Fibroblast of peridontal ligament (primary cell): ENCODE data around the gene DAAM2.

Source experiments
- DNase-seq: peaks from one replicate; pipeline ENCODE4 v3.0.0-alpha.2; 2010; ENCODE audit errors: extremely low read depth

The DAAM2 gene

DNA sequence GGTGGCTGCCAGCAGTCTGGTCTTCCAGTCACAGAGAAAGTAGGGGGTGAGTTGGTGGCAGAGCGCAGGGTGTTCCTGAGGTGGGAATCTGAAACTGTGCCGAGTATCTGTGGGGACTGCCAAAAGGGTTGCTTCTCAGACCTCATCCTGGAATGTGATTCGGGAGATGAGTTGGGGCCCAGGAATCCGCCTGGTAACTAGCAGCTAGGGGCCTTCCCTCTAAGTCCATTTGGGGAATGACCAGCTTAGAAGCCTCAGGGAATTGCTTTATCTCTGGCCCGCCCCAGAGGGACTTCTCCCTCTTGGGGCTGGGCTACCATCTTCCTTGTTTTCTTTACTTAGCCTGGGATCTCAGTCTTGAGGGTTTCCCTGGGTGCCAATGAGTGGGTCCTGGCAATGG lies 92.5 kb downstream of the DAAM2 start:
- DNase-seq: peak; percentile 21

DNA sequence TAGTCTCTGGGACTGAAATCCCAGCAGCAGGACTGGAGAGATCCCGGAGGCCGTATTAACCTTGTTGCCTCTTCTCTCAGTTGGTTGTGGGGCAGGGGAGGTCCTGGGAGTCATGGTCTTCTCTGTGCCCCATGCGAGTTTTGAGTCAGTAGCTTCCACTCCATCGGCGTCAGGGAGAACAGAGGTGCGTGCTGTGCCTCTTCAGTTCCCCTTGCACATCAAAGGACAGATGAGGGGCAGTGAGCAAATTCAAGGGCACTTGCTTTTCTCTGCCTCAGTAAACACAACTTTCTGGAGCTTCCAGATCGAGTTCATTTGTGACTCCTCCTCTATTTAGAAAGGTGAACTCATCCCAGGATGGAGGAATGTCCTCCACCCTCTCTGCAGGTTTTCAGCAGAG lies 93.5 kb downstream of the DAAM2 start:
- no peak for DNase-seq

DNA sequence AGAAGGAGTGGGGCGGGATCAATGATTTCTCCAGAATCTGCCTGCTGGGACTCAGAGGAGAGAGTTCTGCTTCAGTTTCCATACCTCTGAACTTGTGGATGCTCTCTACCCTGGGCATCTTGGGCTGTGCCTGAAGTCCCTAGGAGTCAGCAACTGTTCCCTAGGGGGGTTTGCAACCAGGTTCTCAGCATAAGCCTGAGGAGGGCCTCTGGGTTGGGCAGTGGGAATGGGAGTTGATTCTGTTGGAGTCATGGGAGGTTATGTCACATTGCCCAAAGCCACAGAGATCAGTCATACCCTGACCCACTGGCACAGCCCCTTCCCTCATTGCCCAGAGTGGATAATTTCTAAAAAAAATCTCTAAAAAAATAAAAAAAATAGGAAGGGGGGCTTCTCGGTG lies 94.7 kb downstream of the DAAM2 start:
- no peak for DNase-seq

DNA sequence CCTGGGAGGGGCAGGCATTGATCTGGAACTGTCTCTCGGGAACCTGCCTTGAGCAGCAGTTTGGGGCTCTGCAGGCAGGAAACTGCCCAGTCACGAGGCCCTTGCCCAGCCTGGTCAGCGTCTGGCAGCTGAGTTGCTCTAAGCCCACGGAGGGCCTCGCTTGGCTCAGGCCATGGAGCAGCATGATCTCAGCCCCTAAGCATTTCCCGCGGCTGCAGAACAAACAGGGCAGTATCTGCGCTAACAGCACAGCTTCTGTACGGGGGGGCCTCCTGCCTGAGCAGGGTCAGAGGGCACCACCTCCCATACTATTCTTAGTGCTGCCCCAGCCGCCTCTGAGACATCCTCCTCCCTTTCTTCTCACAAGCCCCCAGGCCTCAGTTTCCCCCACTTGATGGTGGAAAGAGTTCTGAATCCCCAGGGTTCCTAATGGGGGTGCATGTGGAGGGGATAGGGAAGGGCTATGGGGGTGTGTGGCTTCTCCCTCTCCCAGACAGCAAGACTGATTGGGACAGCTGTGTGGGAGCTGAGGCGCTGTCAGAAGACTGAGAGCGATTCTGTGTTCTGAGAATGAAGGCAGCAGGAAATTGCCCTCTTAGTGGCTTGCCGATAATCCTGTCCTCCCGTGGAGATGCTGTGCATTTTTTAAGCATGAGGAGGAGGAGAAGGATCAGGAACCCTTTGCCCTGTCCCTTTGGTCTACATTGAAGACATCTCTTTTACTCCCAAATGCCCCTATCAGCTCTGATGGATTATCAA lies 95.7 kb downstream of the DAAM2 start:
- peak; percentile 75 for DNase-seq

DNA sequence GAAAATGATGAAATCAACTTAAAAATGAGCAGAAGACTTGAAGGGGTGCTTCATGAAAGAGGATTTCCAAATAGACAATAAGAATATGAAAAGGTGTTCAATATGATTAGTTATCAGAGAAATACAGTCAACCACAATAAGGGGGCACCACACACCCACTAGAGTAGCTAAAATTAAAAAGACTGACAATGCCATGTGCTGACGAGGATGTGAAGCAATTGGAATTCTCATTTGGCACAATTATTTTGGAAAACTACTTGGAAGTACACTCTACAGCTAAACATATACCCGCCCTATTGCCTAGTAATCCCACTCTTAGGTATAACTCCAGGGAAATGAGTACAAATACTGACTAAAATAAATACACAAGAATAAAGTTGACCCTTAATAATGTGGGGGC lies 97.1 kb downstream of the DAAM2 start:
- DNase-seq: no peak

DNA sequence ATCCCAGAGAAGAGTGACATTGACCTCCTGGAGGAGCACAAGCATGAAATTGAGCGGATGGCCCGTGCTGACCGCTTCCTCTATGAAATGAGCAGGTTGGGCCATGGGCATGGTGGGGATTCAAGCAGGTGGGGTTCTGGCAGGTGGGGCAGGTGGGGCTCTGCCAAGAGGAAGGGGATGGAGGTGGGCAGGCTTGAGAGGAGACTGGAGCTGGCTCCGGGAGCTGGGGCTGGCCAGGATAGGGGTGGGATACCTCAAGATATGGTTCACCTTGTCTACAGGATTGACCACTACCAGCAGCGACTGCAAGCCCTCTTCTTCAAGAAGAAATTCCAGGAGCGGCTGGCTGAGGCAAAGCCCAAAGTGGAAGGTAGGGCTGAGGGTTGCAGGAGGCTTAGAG lies 99.2 kb downstream of the DAAM2 start:
- DNase-seq: no peak

DNA sequence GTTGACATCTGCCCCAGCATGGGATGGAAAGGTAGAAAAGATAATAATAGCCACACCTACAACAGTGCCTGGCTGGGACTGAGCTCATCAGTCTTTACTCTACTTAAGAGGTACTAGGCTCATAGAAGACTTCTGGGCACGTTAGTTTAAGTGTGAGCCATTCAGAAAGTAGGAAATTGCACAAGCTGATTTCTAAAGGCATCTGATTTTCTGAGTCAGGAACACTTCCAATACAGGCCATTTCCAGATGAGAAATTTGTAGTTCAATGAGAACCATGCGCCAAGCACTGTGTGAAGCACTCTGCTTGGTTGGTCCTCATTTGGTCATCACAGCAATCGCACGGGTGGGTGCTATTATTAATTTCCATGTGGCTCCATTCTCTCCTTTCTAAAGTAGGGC lies 99.8 kb downstream of the DAAM2 start:
- DNase-seq: peak; percentile 55

DNA sequence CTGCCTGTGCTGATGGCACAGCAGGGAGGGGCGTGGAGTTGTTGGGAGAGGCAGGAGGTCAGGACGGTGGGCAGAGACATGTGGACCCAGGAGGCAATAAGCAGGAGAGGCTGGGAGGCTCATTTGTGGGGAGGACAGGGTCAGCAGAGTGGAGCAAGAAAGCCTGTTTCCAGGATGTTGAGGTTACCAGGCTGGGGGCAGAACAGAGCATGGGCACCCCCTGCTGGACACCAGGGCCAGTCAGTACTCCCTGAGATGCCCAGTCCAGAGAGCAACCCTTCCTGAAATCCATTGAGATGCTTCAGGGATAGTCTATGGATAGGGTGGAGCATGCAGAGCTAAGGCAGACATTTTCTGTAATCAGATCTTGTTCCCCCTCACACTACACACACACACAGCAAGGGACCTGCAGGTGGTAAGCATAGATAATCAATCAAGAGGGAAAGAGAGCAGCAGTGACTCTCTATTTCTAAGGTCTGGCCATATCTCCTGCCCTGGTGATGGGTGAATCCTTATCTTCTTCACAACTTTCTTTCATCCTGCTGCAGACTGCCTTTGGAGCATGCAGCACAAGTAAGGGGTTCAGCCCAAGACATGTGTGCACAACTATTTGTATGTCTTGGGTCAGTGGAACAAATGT lies 100.4 kb downstream of the DAAM2 start:
- DNase-seq: peak; percentile 77

DNA sequence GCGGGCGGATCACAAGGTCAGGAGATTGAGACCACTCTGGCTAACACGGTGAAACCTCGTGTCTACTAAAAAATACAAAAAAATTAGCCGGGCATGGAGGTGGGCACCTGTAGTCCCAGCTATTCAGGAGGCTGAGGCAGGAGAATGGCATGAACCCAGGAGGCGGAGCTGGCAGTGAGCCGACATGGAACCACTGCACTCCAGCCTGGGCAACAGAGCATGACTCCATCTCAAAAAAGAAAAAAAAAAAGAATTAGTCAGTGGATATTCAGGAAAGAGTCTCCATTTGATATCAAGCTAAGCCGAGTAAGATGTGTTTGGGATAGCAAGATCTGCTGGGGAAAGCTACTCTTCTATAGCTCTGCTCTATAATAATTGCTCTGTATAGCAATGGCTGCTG lies 101.1 kb downstream of the DAAM2 start:
- DNase-seq: no peak

DNA sequence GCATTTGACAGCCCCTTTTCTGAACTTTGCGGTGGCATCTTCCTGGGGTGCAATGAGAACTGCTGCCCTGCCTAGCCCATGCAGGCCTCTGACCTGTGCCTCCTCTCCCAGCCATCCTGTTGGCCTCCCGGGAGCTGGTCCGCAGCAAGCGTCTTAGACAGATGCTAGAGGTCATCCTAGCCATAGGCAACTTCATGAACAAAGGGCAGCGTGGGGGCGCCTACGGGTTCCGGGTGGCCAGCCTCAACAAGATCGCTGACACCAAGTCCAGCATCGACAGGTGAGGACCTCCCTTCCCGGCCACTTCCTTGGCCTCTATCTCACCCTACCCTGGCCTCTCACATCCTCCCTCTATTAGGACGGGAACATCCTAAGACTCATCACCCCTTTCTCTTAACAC lies 104.5 kb downstream of the DAAM2 start:
- DNase-seq: no peak

DNA sequence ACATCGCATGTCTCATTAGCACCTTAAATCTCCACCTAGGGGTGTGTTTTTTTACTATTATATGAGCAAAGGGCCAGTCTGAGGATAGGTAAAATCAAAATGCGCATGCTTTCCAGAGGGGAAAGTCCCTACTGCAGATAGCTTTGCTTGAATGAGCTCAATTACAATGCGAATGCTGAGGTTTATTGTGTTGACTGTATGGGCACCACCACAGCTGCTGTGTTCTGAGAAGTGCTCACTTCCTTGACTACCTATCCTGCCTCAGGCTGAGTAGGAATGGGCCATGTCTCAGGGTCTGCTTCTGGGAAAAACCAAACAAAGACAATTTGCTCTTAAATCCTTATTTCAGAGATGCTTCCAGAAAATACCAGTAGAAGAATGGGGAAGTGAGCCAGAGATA lies 105.5 kb downstream of the DAAM2 start:
- DNase-seq: no peak

DNA sequence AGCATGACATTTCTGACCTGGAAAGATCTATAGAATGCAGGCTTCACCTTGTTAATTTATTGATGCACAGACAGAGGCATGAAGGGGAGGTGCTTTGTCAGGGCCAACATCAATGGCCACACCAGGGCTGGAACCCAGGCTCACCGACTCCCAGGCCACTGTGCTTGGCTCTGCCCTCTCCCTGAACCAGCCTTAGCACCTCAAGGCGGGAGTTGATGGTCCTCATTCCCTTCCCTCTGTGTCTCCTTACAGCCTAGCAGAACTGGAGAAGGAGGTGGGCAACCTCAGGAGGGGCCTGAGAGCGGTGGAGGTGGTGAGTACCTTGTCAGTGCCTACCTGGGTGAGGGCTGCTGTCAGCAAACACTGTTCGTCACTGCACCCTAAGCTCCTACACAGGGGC lies 106.4 kb downstream of the DAAM2 start:
- DNase-seq: no peak

DNA sequence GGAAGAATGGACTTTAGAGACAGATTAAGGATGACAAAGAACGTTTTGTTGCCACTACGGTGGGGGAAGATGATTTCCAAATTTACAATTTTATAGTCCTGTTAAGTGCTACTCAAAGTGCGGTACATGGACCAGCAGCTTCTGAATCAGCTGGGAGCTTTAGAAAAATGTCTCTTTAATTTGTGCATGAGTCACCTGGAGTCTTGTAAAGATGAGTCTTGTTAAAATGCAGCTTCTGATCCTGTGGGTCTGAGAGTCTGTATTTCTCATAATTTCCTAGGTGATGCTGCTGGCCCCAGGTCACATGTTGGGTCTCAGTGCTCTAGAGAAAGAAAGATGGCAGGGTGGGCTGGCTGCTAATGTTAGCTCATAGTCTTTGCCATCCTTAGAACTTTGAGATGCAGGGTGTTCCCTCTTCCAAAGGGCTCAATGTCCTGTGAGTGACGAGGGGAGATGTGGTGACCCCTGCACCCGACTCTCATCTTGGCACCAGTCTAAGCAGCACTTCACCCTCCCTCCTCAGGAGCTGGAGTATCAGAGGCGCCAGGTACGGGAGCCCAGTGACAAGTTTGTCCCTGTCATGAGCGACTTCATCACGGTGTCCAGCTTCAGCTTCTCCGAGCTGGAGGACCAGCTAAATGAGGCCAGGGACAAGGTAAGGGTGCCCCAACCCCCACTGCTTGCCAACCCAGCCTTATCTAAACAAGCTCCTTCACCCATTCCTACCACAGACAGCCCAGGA lies 107.5 kb downstream of the DAAM2 start:
- DNase-seq: no peak

DNA sequence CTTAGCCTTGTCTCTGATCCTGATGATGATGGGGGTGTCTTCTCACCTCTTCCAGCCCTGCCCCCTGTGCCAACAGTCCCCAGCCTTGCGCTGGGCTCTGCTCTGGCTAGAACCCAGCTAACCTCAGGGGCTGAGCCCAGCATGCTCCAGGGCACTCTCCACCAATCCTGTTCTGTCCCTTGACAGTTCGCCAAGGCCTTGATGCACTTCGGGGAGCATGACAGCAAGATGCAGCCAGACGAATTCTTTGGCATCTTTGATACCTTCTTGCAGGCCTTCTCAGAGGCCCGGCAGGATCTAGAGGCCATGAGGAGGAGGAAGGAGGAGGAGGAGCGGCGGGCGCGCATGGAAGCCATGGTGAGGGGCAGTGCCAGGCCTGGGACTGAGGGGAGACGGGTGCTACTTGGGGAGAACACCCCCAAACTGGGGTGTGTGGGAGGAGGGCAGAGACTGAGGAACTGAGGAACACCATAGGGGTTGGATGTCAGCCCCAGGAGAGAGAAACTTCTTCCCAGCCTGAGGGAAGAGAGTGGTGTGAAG lies 109.0 kb downstream of the DAAM2 start:
- DNase-seq: no peak

DNA sequence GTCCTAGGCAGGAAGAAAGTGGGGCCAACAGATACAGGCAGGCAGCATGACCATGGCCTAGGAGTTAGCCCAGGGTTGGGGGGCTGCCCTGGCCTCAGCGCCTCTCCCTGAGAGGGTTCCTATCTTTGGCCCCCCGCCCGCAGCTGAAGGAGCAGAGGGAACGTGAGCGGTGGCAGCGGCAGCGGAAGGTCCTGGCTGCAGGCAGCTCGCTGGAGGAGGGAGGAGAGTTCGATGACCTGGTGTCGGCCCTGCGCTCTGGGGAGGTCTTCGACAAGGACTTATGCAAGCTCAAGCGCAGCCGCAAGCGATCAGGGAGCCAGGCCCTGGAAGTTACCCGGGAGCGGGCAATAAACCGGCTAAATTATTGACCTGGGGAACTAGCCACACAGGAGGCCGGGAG lies 109.5 kb downstream of the DAAM2 start:
- DNase-seq: no peak

DNA sequence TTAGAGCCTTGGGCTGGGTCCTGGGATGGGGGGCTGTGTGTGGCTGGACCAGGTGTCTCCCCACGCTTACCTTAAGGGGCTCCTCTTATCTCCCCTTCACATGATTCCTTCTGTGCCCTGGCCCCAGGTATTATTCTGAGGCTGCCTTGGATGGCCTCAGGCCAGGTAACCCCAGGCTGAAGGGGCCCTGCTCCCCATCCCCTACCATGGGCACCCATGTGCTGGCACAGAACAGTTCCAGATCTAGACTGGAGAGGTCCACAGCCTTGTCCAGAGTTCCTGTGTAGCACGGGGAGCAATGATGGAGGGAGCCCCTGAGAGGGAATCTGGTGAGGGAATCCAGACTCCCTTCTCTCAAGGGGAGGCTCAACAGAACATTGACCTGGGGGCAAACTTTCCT lies 110.0 kb downstream of the DAAM2 start:
- DNase-seq: no peak

DNA sequence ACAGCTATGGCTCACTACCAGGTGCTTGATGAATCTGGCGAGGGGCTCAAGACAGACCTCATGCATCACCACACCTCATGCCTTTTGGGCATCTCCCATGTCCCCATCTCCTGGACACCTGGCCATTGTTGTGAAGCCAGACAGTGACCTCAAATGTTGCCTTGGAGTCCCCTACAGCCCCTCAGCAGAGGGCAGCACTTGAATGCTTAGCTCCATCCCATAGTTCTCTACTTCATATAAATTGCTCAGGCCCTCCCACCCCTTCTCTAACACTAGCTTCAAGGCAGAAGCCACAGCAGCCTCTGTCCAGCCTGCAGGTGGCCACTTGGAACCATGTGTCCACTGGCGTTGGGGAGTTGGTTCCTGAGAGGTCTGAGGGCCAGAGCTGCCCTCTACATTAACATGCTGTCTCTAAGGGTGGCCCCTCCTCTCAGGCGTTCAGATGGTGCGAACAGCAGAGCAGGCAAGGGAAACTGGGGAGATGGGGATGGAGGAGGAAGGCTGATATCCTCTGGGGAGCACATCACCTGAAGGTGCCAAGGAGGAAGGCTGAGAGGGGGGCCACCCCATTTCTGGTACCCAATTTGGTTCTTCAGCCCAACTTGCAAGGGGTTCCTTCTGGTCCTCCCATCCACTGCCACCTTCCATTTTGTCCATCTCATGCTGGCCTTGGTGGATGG lies 110.8 kb downstream of the DAAM2 start:
- DNase-seq: no peak

DNA sequence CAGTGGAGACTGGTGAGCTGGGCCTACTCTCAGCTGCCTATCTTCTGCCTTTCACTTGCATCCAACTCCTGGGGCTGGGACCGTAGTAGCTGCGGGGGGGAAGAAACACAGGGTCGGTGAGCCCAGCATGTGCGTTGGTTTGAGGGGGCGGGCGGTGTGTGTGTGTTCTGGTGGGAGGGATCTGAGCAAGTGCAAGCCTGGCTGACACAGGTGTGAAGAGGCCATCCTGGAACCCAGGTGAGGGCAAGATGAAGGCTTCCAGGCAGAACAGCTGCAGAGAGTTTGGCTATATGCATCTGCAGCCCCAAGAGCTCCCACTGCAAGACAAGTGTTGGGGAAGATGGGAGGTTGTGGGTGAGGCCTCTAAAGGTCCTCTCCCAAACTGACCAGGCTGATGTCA lies 111.5 kb downstream of the DAAM2 start:
- no peak for DNase-seq

DNA sequence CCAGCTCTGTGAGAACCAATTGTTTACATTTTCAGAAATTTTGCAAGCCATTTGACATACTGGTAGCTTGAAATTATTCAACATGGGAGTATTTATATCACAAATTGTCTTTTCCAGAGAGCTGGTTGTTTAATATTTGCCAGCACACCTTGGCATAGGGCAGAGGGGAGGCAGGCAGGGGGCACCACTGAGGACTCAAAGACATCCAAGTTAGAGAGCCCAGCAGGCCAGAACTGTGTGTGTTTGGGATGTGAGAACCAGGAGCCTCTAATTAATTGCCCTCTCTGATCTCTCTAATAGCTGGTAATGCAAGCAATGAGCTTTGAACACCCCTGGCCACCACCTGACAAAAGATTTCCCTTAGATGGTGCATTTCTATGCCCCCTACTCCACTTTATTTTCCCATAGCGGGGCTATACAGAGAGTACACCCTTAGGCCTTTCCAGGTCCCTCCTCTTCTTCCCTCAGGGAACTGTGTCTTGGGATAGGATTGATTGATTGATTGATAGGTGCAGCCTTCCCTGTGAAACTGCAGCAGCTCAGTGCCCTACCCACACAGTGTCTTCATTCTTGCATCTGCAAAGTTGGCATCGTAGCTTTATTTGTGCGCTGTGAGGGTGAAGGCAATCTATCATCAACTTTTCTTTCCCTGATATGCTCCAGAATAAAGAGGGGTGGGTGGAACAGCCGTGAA lies 112.9 kb downstream of the DAAM2 start:
- DNase-seq: no peak

DNA sequence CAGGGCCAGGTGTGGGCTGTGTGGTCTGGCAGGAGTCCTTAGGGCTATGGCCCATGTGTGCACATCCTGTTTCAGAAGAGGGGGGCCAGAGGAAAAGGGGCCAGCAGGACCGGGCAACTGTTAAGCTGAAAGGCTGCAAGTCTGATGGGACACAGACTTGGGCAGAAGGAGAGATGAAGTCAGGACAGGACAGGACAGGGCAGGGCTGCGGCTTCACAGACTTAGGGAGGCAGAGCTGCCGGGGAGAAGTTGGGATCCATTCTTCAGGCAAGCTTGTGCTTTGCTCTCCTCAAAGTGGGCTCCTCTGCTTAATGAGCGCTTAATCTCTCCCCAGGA lies 113.4 kb downstream of the DAAM2 start:
- DNase-seq: no peak

DNA sequence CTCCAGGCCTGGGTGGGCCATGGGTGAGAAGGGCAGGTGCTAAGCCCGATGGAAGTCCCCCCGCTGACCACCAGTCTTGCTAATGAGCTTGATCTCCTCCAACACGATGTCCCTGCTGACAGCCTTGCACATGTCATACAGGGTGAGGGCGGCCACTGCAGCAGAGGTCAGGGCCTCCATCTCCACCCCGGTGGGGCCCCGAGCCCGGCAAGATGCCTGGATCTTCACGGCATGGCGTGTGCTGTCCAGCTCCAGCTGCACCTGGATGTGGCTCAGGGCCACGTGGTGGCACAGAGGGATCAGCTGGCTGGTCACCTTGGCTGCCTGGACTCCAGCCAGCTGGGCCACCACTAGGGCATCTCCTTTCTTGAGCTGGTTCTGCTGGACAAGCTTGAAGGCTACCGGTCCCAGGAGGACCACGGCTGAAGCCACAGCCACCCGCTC lies 114.2 kb downstream of the DAAM2 start:
- DNase-seq: no peak
